ENCODE measurements around the gene RYR2.

DNA sequence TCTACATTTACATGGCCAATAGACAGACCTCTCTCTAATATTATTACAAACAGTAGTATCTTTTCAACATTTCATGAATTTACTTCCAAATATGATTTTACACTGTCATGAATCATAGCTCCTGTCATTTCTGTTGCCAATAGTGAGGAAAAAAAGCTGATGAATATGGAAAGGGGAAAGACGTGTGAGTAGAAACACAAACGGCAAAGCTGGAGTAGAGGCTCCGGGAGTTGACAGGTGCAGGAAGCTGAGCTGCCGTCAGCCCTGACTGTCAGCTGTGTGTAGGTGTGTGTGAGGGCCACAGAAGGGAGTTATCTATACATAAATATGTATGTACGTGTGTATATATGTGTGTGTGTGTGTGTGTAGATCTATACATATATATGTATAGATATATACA, 431.9 kb downstream of the RYR2 start:
- TF ChIP-seq EZH2 (IDR thresholded peaks at IDR 0.05; ENCODE audit: insufficient read depth, poor library complexity, severe bottlenecking), result no peak
- TF ChIP-seq EZH2phosphoT487 (IDR thresholded peaks at IDR 0.05; ENCODE audit: insufficient read depth, low read depth), result no peak
